Measurements from ENCODE around the gene MS4A5. TPM values are rescaled to one million over a fixed set of nuclear protein-coding genes. Genes with fewer than 3 reads are reported as not detected.

MS4A5 gene
- not detected for polyA plus RNA-seq (2012; ENCODE audit: low read depth, missing spikeins)

- no peak for FAIRE-seq
- no peak for DNase-seq (ENCODE audit: insufficient read length, low spot score)
- TF ChIP-seq POLR2AphosphoS5 (IDR thresholded peaks at IDR 0.05; ENCODE audit: low read depth, low read length) (no peak), TAF1 (IDR thresholded peaks at IDR 0.05; ENCODE audit: low read depth, low read length) (no peak), POLR2A (IDR thresholded peaks at IDR 0.05; ENCODE audit: low read depth, low read length) (no peak), PAX5 (IDR thresholded peaks at IDR 0.05; ENCODE audit: insufficient read depth, low read length, severe bottlenecking) (no peak), POU2F2 (IDR thresholded peaks at IDR 0.05; ENCODE audit: low read depth, low read length) (no peak), SPI1 (IDR thresholded peaks at IDR 0.05; ENCODE audit: low read depth, low read length) (no peak)
These were observed at the start of gene MS4A5 for GRCh38 chr11:60429272-60429671. MS4A5 (plus strand) TSS chr11:60429572; CDS start chr11:60429675, 103 bp downstream.

- peak; percentile 91 for FAIRE-seq
These were observed 40.0 kb upstream of the MS4A5 start for GRCh38 chr11:60389279-60389910.

GRCh38 chr11:60390419-60390818 lies 39.0 kb upstream of the MS4A5 start:
- TF ChIP-seq POU2F2 (IDR thresholded peaks at IDR 0.05; ENCODE audit: low read depth, low read length) = no peak
- peak; percentile 38; the same call in 1 of the 2 replicates for TF ChIP-seq SPI1 (IDR thresholded peaks at IDR 0.05; ENCODE audit: low read depth, low read length)
- TF ChIP-seq POLR2A (IDR thresholded peaks at IDR 0.05; ENCODE audit: low read depth, low read length) = no peak
- FAIRE-seq = no peak
- no peak for DNase-seq (ENCODE audit: insufficient read length, low spot score)

More at GRCh38 chr11:60389279-60389910, 40.0 kb upstream of the MS4A5 start:
- peak; percentile 77 for TF ChIP-seq SPI1 (IDR thresholded peaks at IDR 0.05; ENCODE audit: low read depth, low read length)
- no peak for TF ChIP-seq TAF1 (IDR thresholded peaks at IDR 0.05; ENCODE audit: low read depth, low read length)
- peak; percentile 11 for DNase-seq (ENCODE audit: insufficient read length, low spot score)

- DNase-seq (ENCODE audit: insufficient read length, low spot score) (no peak), FAIRE-seq (no peak)
- no peak for TF ChIP-seq POLR2AphosphoS5 (IDR thresholded peaks at IDR 0.05; ENCODE audit: low read depth, low read length)
- no peak for TF ChIP-seq SPI1 (IDR thresholded peaks at IDR 0.05; ENCODE audit: low read depth, low read length)
- no peak for TF ChIP-seq TAF1 (IDR thresholded peaks at IDR 0.05; ENCODE audit: low read depth, low read length)
- no peak for TF ChIP-seq POLR2A (IDR thresholded peaks at IDR 0.05; ENCODE audit: low read depth, low read length)
- TF ChIP-seq POU2F2 (IDR thresholded peaks at IDR 0.05; ENCODE audit: low read depth, low read length) = no peak
- TF ChIP-seq PAX5 (IDR thresholded peaks at IDR 0.05; ENCODE audit: insufficient read depth, low read length, severe bottlenecking) = no peak
These were observed 37.0 kb upstream of the MS4A5 start for GRCh38 chr11:60392361-60392760.

GRCh38 chr11:60393016-60393415 lies 36.4 kb upstream of the MS4A5 start:
- no peak for FAIRE-seq

GRCh38 chr11:60394666-60395380 lies 34.5 kb upstream of the MS4A5 start:
- TF ChIP-seq SPI1 (IDR thresholded peaks at IDR 0.05; ENCODE audit: low read depth, low read length) = no peak
- TF ChIP-seq POLR2A (IDR thresholded peaks at IDR 0.05; ENCODE audit: low read depth, low read length) = no peak
- no peak for TF ChIP-seq POU2F2 (IDR thresholded peaks at IDR 0.05; ENCODE audit: low read depth, low read length)
- TF ChIP-seq POLR2AphosphoS5 (IDR thresholded peaks at IDR 0.05; ENCODE audit: low read depth, low read length) = no peak
- TF ChIP-seq PAX5 (IDR thresholded peaks at IDR 0.05; ENCODE audit: insufficient read depth, low read length, severe bottlenecking) = no peak
- TF ChIP-seq TAF1 (IDR thresholded peaks at IDR 0.05; ENCODE audit: low read depth, low read length) = no peak
- no peak for FAIRE-seq

More at GRCh38 chr11:60393016-60393415, 36.4 kb upstream of the MS4A5 start:
- TF ChIP-seq POLR2AphosphoS5 (IDR thresholded peaks at IDR 0.05; ENCODE audit: low read depth, low read length) (no peak), POLR2A (IDR thresholded peaks at IDR 0.05; ENCODE audit: low read depth, low read length) (no peak), POU2F2 (IDR thresholded peaks at IDR 0.05; ENCODE audit: low read depth, low read length) (no peak), SPI1 (IDR thresholded peaks at IDR 0.05; ENCODE audit: low read depth, low read length) (no peak), PAX5 (IDR thresholded peaks at IDR 0.05; ENCODE audit: insufficient read depth, low read length, severe bottlenecking) (no peak), TAF1 (IDR thresholded peaks at IDR 0.05; ENCODE audit: low read depth, low read length) (no peak)
- no peak for DNase-seq (ENCODE audit: insufficient read length, low spot score)

GRCh38 chr11:60396382-60396781 lies 33.0 kb upstream of the MS4A5 start, which contains the start of gene MS4A14:
MS4A14 (plus strand) TSS chr11:60396459; CDS start chr11:60396579, 120 bp downstream.
- peak; percentile 56 for FAIRE-seq
- TF ChIP-seq PAX5 (IDR thresholded peaks at IDR 0.05; ENCODE audit: insufficient read depth, low read length, severe bottlenecking) = no peak
- TF ChIP-seq TAF1 (IDR thresholded peaks at IDR 0.05; ENCODE audit: low read depth, low read length) = no peak
- no peak for TF ChIP-seq POU2F2 (IDR thresholded peaks at IDR 0.05; ENCODE audit: low read depth, low read length)
- no peak for TF ChIP-seq SPI1 (IDR thresholded peaks at IDR 0.05; ENCODE audit: low read depth, low read length)
- no peak for TF ChIP-seq POLR2AphosphoS5 (IDR thresholded peaks at IDR 0.05; ENCODE audit: low read depth, low read length)
- TF ChIP-seq POLR2A (IDR thresholded peaks at IDR 0.05; ENCODE audit: low read depth, low read length) = no peak
- DNase-seq (ENCODE audit: insufficient read length, low spot score) = no peak

More at GRCh38 chr11:60394666-60395380, 34.5 kb upstream of the MS4A5 start:
- DNase-seq (ENCODE audit: insufficient read length, low spot score) = no peak

GRCh38 chr11:60396799-60397198 lies 32.6 kb upstream of the MS4A5 start:
- peak; percentile 5 for FAIRE-seq

GRCh38 chr11:60420015-60420414 lies 9.4 kb upstream of the MS4A5 start:
- TF ChIP-seq POLR2AphosphoS5 (IDR thresholded peaks at IDR 0.05; ENCODE audit: low read depth, low read length) (no peak), PAX5 (IDR thresholded peaks at IDR 0.05; ENCODE audit: insufficient read depth, low read length, severe bottlenecking) (no peak), POLR2A (IDR thresholded peaks at IDR 0.05; ENCODE audit: low read depth, low read length) (no peak), TAF1 (IDR thresholded peaks at IDR 0.05; ENCODE audit: low read depth, low read length) (no peak), SPI1 (IDR thresholded peaks at IDR 0.05; ENCODE audit: low read depth, low read length) (no peak), POU2F2 (IDR thresholded peaks at IDR 0.05; ENCODE audit: low read depth, low read length) (no peak)
- no peak for FAIRE-seq
- no peak for DNase-seq (ENCODE audit: insufficient read length, low spot score)

More at GRCh38 chr11:60396799-60397198, 32.6 kb upstream of the MS4A5 start:
- DNase-seq (ENCODE audit: insufficient read length, low spot score) = no peak
- TF ChIP-seq POU2F2 (IDR thresholded peaks at IDR 0.05; ENCODE audit: low read depth, low read length) (no peak), SPI1 (IDR thresholded peaks at IDR 0.05; ENCODE audit: low read depth, low read length) (peak; percentile 81)

Measured in GM12891 (cell line).